Fibroblast of skin of back (primary cell): Measurements from ENCODE around the gene USH2A.

ENCODE experiments used
- DNase-seq: peaks from one replicate; pipeline ENCODE4 v3.0.0-alpha.2; 2013

USH2A gene

GRCh38 chr1:215863796-215864195 is 559.5 kb downstream of the USH2A start:
- no peak for DNase-seq

GRCh38 chr1:215860833-215861232 is 562.4 kb downstream of the USH2A start:
- DNase-seq, result no peak

- DNase-seq, result no peak
Observed at GRCh38 chr1:215857317-215857716, 565.9 kb downstream of the USH2A start.

- peak; percentile 83 for DNase-seq
Observed at GRCh38 chr1:215845234-215845891, 577.9 kb downstream of the USH2A start.

GRCh38 chr1:215844777-215845176 is 578.5 kb downstream of the USH2A start:
- DNase-seq, result no peak

GRCh38 chr1:215844266-215844665 is 579.0 kb downstream of the USH2A start:
- no peak for DNase-seq

- no peak for DNase-seq
Observed at GRCh38 chr1:215842905-215843304, 580.3 kb downstream of the USH2A start.

GRCh38 chr1:215835951-215836350 is 587.3 kb downstream of the USH2A start:
- DNase-seq, result peak; percentile 61

GRCh38 chr1:215833941-215834729 is 589.1 kb downstream of the USH2A start:
- DNase-seq, result peak; percentile 18

- DNase-seq, result no peak
Observed at GRCh38 chr1:215830226-215830810, 592.9 kb downstream of the USH2A start.

- DNase-seq, result peak; percentile 55
Observed at GRCh38 chr1:215825056-215825455, 598.2 kb downstream of the USH2A start.

GRCh38 chr1:215824245-215824644 is 599.0 kb downstream of the USH2A start:
- DNase-seq, result peak; percentile 18

GRCh38 chr1:215819114-215819513 is 604.1 kb downstream of the USH2A start:
- peak; percentile 37 for DNase-seq

GRCh38 chr1:215807911-215808436 is 615.3 kb downstream of the USH2A start:
- peak; percentile 69 for DNase-seq

- no peak for DNase-seq
Observed at GRCh38 chr1:215807218-215807617, 616.0 kb downstream of the USH2A start.

- peak; percentile 66 for DNase-seq
Observed at GRCh38 chr1:215797859-215798258, 625.4 kb downstream of the USH2A start.

GRCh38 chr1:215794156-215794555 is 629.1 kb downstream of the USH2A start:
- no peak for DNase-seq

- peak; percentile 97 for DNase-seq
Observed at GRCh38 chr1:215793180-215793579, 630.1 kb downstream of the USH2A start.

GRCh38 chr1:215792446-215792845 is 630.8 kb downstream of the USH2A start:
- DNase-seq, result no peak

- DNase-seq, result no peak
Observed at GRCh38 chr1:215789981-215790380, 633.3 kb downstream of the USH2A start.

- DNase-seq, result peak; percentile 11
Observed at GRCh38 chr1:215786997-215787396, 636.3 kb downstream of the USH2A start.

GRCh38 chr1:215780641-215781040 is 642.6 kb downstream of the USH2A start:
- no peak for DNase-seq

GRCh38 chr1:215780139-215780538 is 643.1 kb downstream of the USH2A start:
- DNase-seq, result no peak
